H1 (cell line): ENCODE data around the gene H1-8. TPM values are rescaled to one million over a fixed set of nuclear protein-coding genes. Genes with fewer than 3 reads are reported as not detected.
"Not testable (repeated sequence)": the region's sequence is repeated elsewhere in the genome, so short reads cannot be mapped to it uniquely, and the experiment has no call there.

Source experiments
- CTCF ChIA-PET: fragments of 300-600 bp; sonication (Branson Sonifier 250); formaldehyde crosslinking; loops from one replicate; lab custom pipeline; 2021; ENCODE audit not compliant: partially characterized antibody; lab: Charles Lee
- POLR2A ChIA-PET: fragments of 300-600 bp; sonication (Branson Sonifier 250); formaldehyde crosslinking; loops from one replicate; lab custom pipeline; 2021; ENCODE audit warnings: inconsistent platforms; ENCODE audit not compliant: partially characterized antibody; lab: Charles Lee
- DNase-seq, 2 experiments: peaks; one replicate each; pipeline versions ENCODE4 v3.0.0 to v3.0.0-alpha.2; 2010 to 2022; ENCODE audit warnings: low spot score in 2 of 2, low read depth in 1 of 2, mixed read lengths in 1 of 2
- FAIRE-seq: peaks from 2 replicates; lab custom pipeline; 2011; peaks lifted over from hg19 to GRCh38; lab: Jason Lieb, UNC
- H2AFZ ChIP-seq: 2 replicates; pipeline ENCODE4 v1.8.1; 2012; ENCODE audit warnings: low read length, inconsistent platforms
- H2AK5ac ChIP-seq: 2 replicates; pipeline ENCODE4 v1.6.1; 2013; ENCODE audit warnings: low read depth, low read length
- H2BK120ac ChIP-seq: replicated peaks from 2 replicates; pipeline ENCODE3; 2013; ENCODE audit warnings: low read depth, low read length, inconsistent platforms
- H2BK12ac ChIP-seq: 2 replicates; pipeline ENCODE4 v1.6.1; 2013; ENCODE audit warnings: low read depth, low read length
- H2BK15ac ChIP-seq: 2 replicates; pipeline ENCODE4 v1.6.1; 2013; ENCODE audit warnings: low read length
- H2BK20ac ChIP-seq: 2 replicates; pipeline ENCODE4 v1.6.1; 2013; ENCODE audit warnings: low read length
- H2BK5ac ChIP-seq: 2 replicates; pipeline ENCODE4 v1.6.1; 2013; ENCODE audit warnings: low read depth, low read length
- H3K14ac ChIP-seq: 2 replicates; pipeline ENCODE4 v1.6.1; 2013; ENCODE audit warnings: inconsistent platforms; ENCODE audit not compliant: insufficient read length
- H3K18ac ChIP-seq: 2 replicates; pipeline ENCODE4 v1.6.1; 2013; ENCODE audit warnings: low read length; ENCODE audit errors: extremely low read depth
- H3K23ac ChIP-seq: 2 replicates; pipeline ENCODE4 v1.6.1; 2013; ENCODE audit warnings: inconsistent platforms; ENCODE audit not compliant: insufficient read length
- H3K23me2 ChIP-seq: 2 replicates; pipeline ENCODE4 v1.6.1; 2013; ENCODE audit warnings: low read depth, low read length
- H3K27ac ChIP-seq: 2 replicates; pipeline ENCODE4 v1.6.1; 2011; ENCODE audit warnings: low read depth, low read length, inconsistent platforms
- H3K27me3 ChIP-seq, 4 experiments: replicated peaks in 1 of 4; 1 replicate in 1 of 4; 2 replicates in 3 of 4; pipeline versions ENCODE4 v1.6.1 to v1.8.1; 2011 to 2013; ENCODE audit warnings: low read length in 3 of 4, mild to moderate bottlenecking in 3 of 4, inconsistent platforms in 2 of 4, mixed read lengths in 2 of 4, moderate library complexity in 1 of 4; ENCODE audit not compliant: control insufficient read depth in 3 of 4, insufficient read depth in 3 of 4; ENCODE audit errors: extremely low read depth in 1 of 4
- H3K36me3 ChIP-seq, 4 experiments: 2 replicates each; pipeline versions ENCODE4 v1.6.1 to v1.8.1; 2011 to 2013; ENCODE audit warnings: mild to moderate bottlenecking in 4 of 4, low read length in 3 of 4, moderate library complexity in 2 of 4, control low read depth in 1 of 4, inconsistent platforms in 1 of 4; ENCODE audit not compliant: insufficient read depth in 4 of 4, control insufficient read depth in 2 of 4
- H3K4ac ChIP-seq: replicated peaks from 2 replicates; pipeline ENCODE3; 2013; ENCODE audit warnings: low read length, low read depth, mixed read lengths, inconsistent platforms; ENCODE audit not compliant: insufficient read length
- H3K4me1 ChIP-seq, 4 experiments: replicated peaks in 1 of 4; 1 replicate in 1 of 4; 2 replicates in 3 of 4; pipeline versions ENCODE4 v1.6.1 to v1.8.1; 2011 to 2013; ENCODE audit warnings: low read length in 3 of 4, inconsistent platforms in 2 of 4, mixed read lengths in 1 of 4; ENCODE audit not compliant: insufficient read depth in 4 of 4, control insufficient read depth in 3 of 4
- H3K4me2 ChIP-seq, 2 experiments: 2 replicates each; pipeline versions ENCODE4 v1.6.1 to v1.8.1; 2011 to 2013; ENCODE audit warnings: low read depth in 2 of 2, low read length in 2 of 2, control low read depth in 1 of 2, inconsistent platforms in 1 of 2, mild to moderate bottlenecking in 1 of 2; ENCODE audit not compliant: insufficient read depth in 1 of 2
- H3K4me3 ChIP-seq, 4 experiments: fragments of 200-600, 300-600 bp in 1 of 4; sonication (generic), shearing (Covaris generic), sonication (Bioruptor Twin) in 1 of 4; 2 replicates each; pipeline versions ENCODE4 v1.5.1 to v1.8.1; 2011 to 2016; ENCODE audit warnings: low read length in 4 of 4, low read depth in 3 of 4, control low read depth in 2 of 4, inconsistent platforms in 2 of 4, mild to moderate bottlenecking in 2 of 4, mixed read lengths in 1 of 4, moderate library complexity in 1 of 4; ENCODE audit not compliant: insufficient read depth in 2 of 4; ENCODE audit errors: extremely low read depth in 1 of 4
- H3K56ac ChIP-seq: replicated peaks from 2 replicates; pipeline ENCODE3; 2013; ENCODE audit warnings: low read depth, mild to moderate bottlenecking, mixed read lengths, low read length, inconsistent platforms; ENCODE audit not compliant: insufficient read length
- H3K79me1 ChIP-seq: 2 replicates; pipeline ENCODE4 v1.6.1; 2013; ENCODE audit warnings: low read depth, low read length, control low read depth
- H3K79me2 ChIP-seq, 2 experiments: 2 replicates each; pipeline versions ENCODE4 v1.6.1 to v1.8.1; 2012 to 2013; ENCODE audit warnings: low read length in 2 of 2, mild to moderate bottlenecking in 2 of 2, inconsistent platforms in 1 of 2; ENCODE audit not compliant: insufficient read depth in 2 of 2, control insufficient read depth in 1 of 2
- H3K9ac ChIP-seq, 4 experiments: replicated peaks in 1 of 4; 1 replicate in 1 of 4; 2 replicates in 3 of 4; pipeline versions ENCODE4 v1.6.1 to v1.8.1; 2011 to 2013; ENCODE audit warnings: low read depth in 3 of 4, low read length in 3 of 4, control low read depth in 2 of 4, mild to moderate bottlenecking in 2 of 4, moderate library complexity in 2 of 4, inconsistent platforms in 1 of 4; ENCODE audit errors: extremely low read depth in 1 of 4
- H3K9me3 ChIP-seq, 2 experiments: 2 replicates each; pipeline versions ENCODE4 v1.6.1 to v1.8.1; 2012 to 2013; ENCODE audit warnings: mild to moderate bottlenecking in 2 of 2, moderate library complexity in 2 of 2, control low read depth in 1 of 2, inconsistent platforms in 1 of 2, low read depth in 1 of 2, low read length in 1 of 2, mixed read lengths in 1 of 2; ENCODE audit not compliant: insufficient read depth in 2 of 2
- H4K20me1 ChIP-seq, 2 experiments: replicated peaks in 1 of 2; 2 replicates each; pipeline versions ENCODE3 to v1.8.1; 2011 to 2013; ENCODE audit warnings: inconsistent platforms in 2 of 2, low read length in 2 of 2, mild to moderate bottlenecking in 1 of 2; ENCODE audit not compliant: insufficient read depth in 2 of 2, control insufficient read depth in 1 of 2
- H4K5ac ChIP-seq: 2 replicates; pipeline ENCODE4 v1.6.1; 2013; ENCODE audit warnings: low read length, low read depth, mixed read lengths, inconsistent platforms; ENCODE audit not compliant: insufficient read length
- H4K8ac ChIP-seq: 2 replicates; pipeline ENCODE4 v1.8.0; 2013; ENCODE audit warnings: mild to moderate bottlenecking, moderate library complexity, low read length, inconsistent platforms; ENCODE audit not compliant: insufficient read depth; ENCODE audit errors: extremely low read depth
- H4K91ac ChIP-seq: replicated peaks from 2 replicates; pipeline ENCODE3; 2013; ENCODE audit warnings: low read length, mixed read lengths, inconsistent platforms; ENCODE audit not compliant: insufficient read length
- WGBS, 2 experiments: shearing (Covaris generic) in 1 of 2; methylation state at CpG; one replicate each; pipeline versions ENCODE4 v1.1.6 to v1.1.7; 2013 to 2015; ENCODE audit warnings: low lambda C conversion rate in 2 of 2, mixed read lengths in 2 of 2, inconsistent platforms in 1 of 2, low coverage in 1 of 2, missing lambda C conversion rate in 1 of 2; ENCODE audit not compliant: insufficient replicate concordance in 2 of 2, insufficient coverage in 1 of 2, insufficient read length in 1 of 2; ENCODE audit errors: extremely low coverage in 1 of 2, missing lambda C conversion rate in 1 of 2; 5-methylcytosine and 5-hydroxymethylcytosine counted together
- polyA plus RNA-seq, 7 experiments: library from polyadenylated mRNA; depleted of rRNA in 3 of 7; stranded (reverse) in 5 of 7; unstranded in 2 of 7; fragments of >200 nt in 5 of 7; fragments of 200-250 nt in 2 of 7; gene quantifications; 1 replicate in 5 of 7; 2 replicates in 1 of 7; 4 replicates in 1 of 7; pipeline versions ENCODE4 v1.2.1 to v1.2.3, GENCODE V29; 2011 to 2013; ENCODE audit warnings: missing spikeins in 2 of 7, mixed read lengths in 2 of 7
- total RNA-seq: library from RNA; stranded (reverse); fragmentation: NEBNext Ultra II Directional; extraction: Animal tissue kit (Norgen Biotek cat#: 25700); gene quantifications from 2 replicates; pipeline ENCODE4 v1.2.1, GENCODE V29; 2021

H1-8 gene
- total and polyA plus RNA-seq, 2 of the 8 experiments (the other 6 are each of a cell fraction or from before 2014, with no cell fraction given): not detected

GRCh38 chr3:129515108-129515820, 27.7 kb upstream of the H1-8 start:
- ChIA-PET CTCF (interaction anchor here (1.2 to 1.6 kb wide), 4 partner anchors 8 to 113 kb away, joined by 4 to 6 read pairs (median 4); partner anchors contain the start of gene RHO), POLR2A (interaction anchor here (0.6 kb wide), 2 partner anchors 199 to 303 kb away, joined by 3 read pairs; no protein-coding TSS in a partner anchor)
- not testable (repeated sequence) for FAIRE-seq

More at GRCh38 chr3:129515108-129515820, 27.7 kb upstream of the H1-8 start:
- not testable (repeated sequence) for H4K8ac ChIP-seq, H3K79me2 ChIP-seq, H3K56ac ChIP-seq, H3K9ac ChIP-seq, H2AFZ ChIP-seq, H3K23ac ChIP-seq, H4K20me1 ChIP-seq, H4K91ac ChIP-seq, H2BK12ac ChIP-seq, H3K18ac ChIP-seq, DNase-seq, H3K23me2 ChIP-seq, H3K36me3 ChIP-seq, H2BK120ac ChIP-seq, H3K9me3 ChIP-seq, H3K27ac ChIP-seq, H2BK15ac ChIP-seq, H2BK20ac ChIP-seq, H3K4me1 ChIP-seq, H3K79me1 ChIP-seq, H4K5ac ChIP-seq, H3K4ac ChIP-seq, H3K14ac ChIP-seq, H2BK5ac ChIP-seq, H3K4me2 ChIP-seq, H3K27me3 ChIP-seq, H2AK5ac ChIP-seq, H3K4me3 ChIP-seq
- WGBS, 2 experiments: 94% methylated on average over 16 of the region's 25 CpGs; no CpG with 5 or more reads in 1 of the 2 experiments
